HepG2 (cell line): ENCODE measurements around the gene DYSF. TPM values are rescaled to one million over a fixed set of nuclear protein-coding genes. Genes with fewer than 3 reads are reported as not detected.

Experiments used
- CAMTA2 ChIP-seq: sonication (generic); formaldehyde crosslinking; IDR thresholded peaks from 2 replicates; pipeline ENCODE4 v1.4.0; 2020; ENCODE audit warnings: mild to moderate bottlenecking, missing genetic modification reagents, borderline replicate concordance
- CENPT ChIP-seq: sonication (generic); formaldehyde crosslinking; IDR thresholded peaks from 2 replicates; pipeline ENCODE4 v1.8.0; 2022; ENCODE audit warnings: low read depth, mild to moderate bottlenecking, moderate library complexity, missing genetic modification reagents
- CENPX ChIP-seq: sonication (generic); formaldehyde crosslinking; IDR thresholded peaks from 2 replicates; pipeline ENCODE4 v1.9.0; 2021; ENCODE audit warnings: mild to moderate bottlenecking, missing genetic modification reagents, moderate library complexity
- GFI1 ChIP-seq: sonication (generic); formaldehyde crosslinking; IDR thresholded peaks from 2 replicates; pipeline ENCODE4 v1.5.0; 2020; ENCODE audit warnings: missing genetic modification reagents, mild to moderate bottlenecking, borderline replicate concordance
- KDM2A ChIP-seq: sonication (generic); formaldehyde crosslinking; IDR thresholded peaks from 2 replicates; pipeline ENCODE4 v1.4.0; 2020; ENCODE audit warnings: low read depth, missing genetic modification reagents, borderline replicate concordance
- NR2F1 ChIP-seq, 2 experiments: fragments of 450-650 bp in 1 of 2; formaldehyde crosslinking in 1 of 2; IDR thresholded peaks; 2 replicates each; pipeline versions ENCODE4 v1.5.0 to v1.6.1; 2016 to 2020; ENCODE audit warnings: mild to moderate bottlenecking in 1 of 2, missing compliant biosample characterization in 1 of 2, missing genetic modification reagents in 1 of 2, moderate library complexity in 1 of 2
- RARG ChIP-seq: sonication (generic); formaldehyde crosslinking; IDR thresholded peaks from 2 replicates; pipeline ENCODE4 v1.4.0; 2020; ENCODE audit warnings: low read depth, mild to moderate bottlenecking, missing genetic modification reagents
- REST ChIP-seq, 2 experiments: IDR thresholded peaks; 2 replicates each; pipeline ENCODE4 v1.6.1; 2011 to 2012; ENCODE audit warnings: low read length in 2 of 2, borderline replicate concordance in 1 of 2, low read depth in 1 of 2, mild to moderate bottlenecking in 1 of 2, moderate library complexity in 1 of 2
- ZKSCAN1 ChIP-seq: fragments of 150-350 bp; IDR thresholded peaks from 2 replicates; pipeline ENCODE4 v1.6.1; 2014; ENCODE audit warnings: low read length
- ZNF10 ChIP-seq: sonication (generic); formaldehyde crosslinking; IDR thresholded peaks from 2 replicates; pipeline ENCODE4 v1.4.0; 2020; ENCODE audit warnings: mild to moderate bottlenecking, low read depth, missing genetic modification reagents, borderline replicate concordance
- ZNF672 ChIP-seq: sonication (generic); formaldehyde crosslinking; IDR thresholded peaks from 2 replicates; pipeline ENCODE4 v1.8.1; 2022; ENCODE audit warnings: missing genetic modification reagents
- ZNF770 ChIP-seq: sonication (generic); formaldehyde crosslinking; IDR thresholded peaks from 2 replicates; pipeline ENCODE4 v1.5.0; 2020; ENCODE audit warnings: mild to moderate bottlenecking, missing genetic modification reagents
- ZNF782 ChIP-seq: sonication (generic); formaldehyde crosslinking; IDR thresholded peaks from 2 replicates; pipeline ENCODE4 v1.4.0; 2020; ENCODE audit warnings: missing genetic modification reagents, mild to moderate bottlenecking, borderline replicate concordance
- ZNF839 ChIP-seq: sonication (generic); formaldehyde crosslinking; IDR thresholded peaks from 2 replicates; pipeline ENCODE4 v1.4.0; 2020; ENCODE audit warnings: missing genetic modification reagents, mild to moderate bottlenecking, borderline replicate concordance
- polyA plus RNA-seq, 8 experiments: library from polyadenylated mRNA; depleted of rRNA in 3 of 8; stranded (reverse) in 7 of 8; unstranded in 1 of 8; fragments of >200 nt; fragmentation: Illumina TruSeq in 4 of 8; extraction: Trizol in 4 of 8; gene quantifications; 2 replicates each; pipeline versions ENCODE4 v1.2.1 to v1.2.3, GENCODE V29; 2011 to 2016; ENCODE audit warnings: low read depth in 4 of 8, missing spikeins in 1 of 8, mixed read lengths in 1 of 8; ENCODE audit not compliant: insufficient read depth in 1 of 8
- total RNA-seq, 5 experiments: library from RNA; depleted of rRNA; stranded (reverse); fragments of >200 nt; fragmentation: Illumina TruSeq; extraction: Trizol; gene quantifications; 2 replicates each; pipeline ENCODE4 v1.2.3, GENCODE V29; 2016; ENCODE audit warnings: low read depth in 1 of 5
- TF ChIP-seq, protein P1 (sequence below): sonication (generic); formaldehyde crosslinking; IDR thresholded peaks from 2 replicates; pipeline ENCODE4 v1.5.1; 2020; ENCODE audit warnings: mild to moderate bottlenecking, moderate library complexity, missing genetic modification reagents
- TF ChIP-seq, protein P2 (sequence below): sonication (generic); formaldehyde crosslinking; IDR thresholded peaks from 2 replicates; pipeline ENCODE4 v1.4.0; 2020; ENCODE audit warnings: missing genetic modification reagents; ENCODE audit errors: not compliant biosample characterization
- TF ChIP-seq, protein P3 (sequence below): IDR thresholded peaks from 2 replicates; pipeline ENCODE4 v1.6.1; 2018; ENCODE audit warnings: missing genetic modification reagents, mild to moderate bottlenecking, missing compliant biosample characterization
- TF ChIP-seq, protein P4 (sequence below): sonication (generic); formaldehyde crosslinking; conservative IDR thresholded peaks from 2 replicates; pipeline ENCODE4 v1.4.0; 2020; ENCODE audit warnings: missing genetic modification reagents

DYSF gene
- total and polyA plus RNA-seq, 2 of the 13 experiments (the other 11 are each of a cell fraction or from before 2014, with no cell fraction given), result 0.15 to 2.4 TPM

DNA sequence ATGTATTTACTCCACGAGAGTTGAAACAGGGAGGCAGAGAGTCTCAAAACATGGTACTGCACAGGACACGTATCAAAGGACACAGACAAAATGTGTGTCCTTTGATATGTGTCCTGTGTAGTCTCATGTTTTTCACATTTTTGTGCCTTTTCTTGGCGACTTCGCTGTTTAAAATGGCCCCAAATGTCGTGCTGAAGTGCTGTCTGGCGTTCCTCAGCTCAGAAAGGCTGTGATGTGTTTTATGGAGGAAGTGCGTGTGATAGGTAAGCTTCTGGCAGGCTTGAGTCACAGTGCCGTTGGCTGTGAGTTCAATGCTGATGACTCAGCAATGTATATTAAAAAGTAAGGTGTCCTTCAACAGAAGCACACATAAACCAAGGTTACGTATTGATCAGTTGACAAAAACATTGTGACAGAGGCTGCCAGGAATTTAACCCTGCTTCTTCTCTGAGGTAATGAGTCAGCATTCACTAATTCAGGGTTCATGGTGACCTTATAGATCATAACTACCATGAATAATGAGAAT, 78.2 kb downstream of the DYSF start (continued):
- no peak for TF ChIP-seq GFI1 (CRISPR knock-in tag)
- TF ChIP-seq, protein P1, sequence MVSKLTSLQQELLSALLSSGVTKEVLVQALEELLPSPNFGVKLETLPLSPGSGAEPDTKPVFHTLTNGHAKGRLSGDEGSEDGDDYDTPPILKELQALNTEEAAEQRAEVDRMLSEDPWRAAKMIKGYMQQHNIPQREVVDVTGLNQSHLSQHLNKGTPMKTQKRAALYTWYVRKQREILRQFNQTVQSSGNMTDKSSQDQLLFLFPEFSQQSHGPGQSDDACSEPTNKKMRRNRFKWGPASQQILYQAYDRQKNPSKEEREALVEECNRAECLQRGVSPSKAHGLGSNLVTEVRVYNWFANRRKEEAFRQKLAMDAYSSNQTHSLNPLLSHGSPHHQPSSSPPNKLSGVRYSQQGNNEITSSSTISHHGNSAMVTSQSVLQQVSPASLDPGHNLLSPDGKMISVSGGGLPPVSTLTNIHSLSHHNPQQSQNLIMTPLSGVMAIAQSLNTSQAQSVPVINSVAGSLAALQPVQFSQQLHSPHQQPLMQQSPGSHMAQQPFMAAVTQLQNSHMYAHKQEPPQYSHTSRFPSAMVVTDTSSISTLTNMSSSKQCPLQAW (CRISPR knock-in tag), result peak; percentile 65; the same call in 1 of the 2 replicates
- no peak for TF ChIP-seq CENPT
- TF ChIP-seq ZNF10 (CRISPR knock-in tag), result no peak
- no peak for TF ChIP-seq ZNF782
- TF ChIP-seq ZKSCAN1, result peak; percentile 46; the same call in 1 of the 2 replicates
- TF ChIP-seq REST (IDR thresholded peaks at IDR 0.05; ENCODE audit: borderline replicate concordance in 1 of 2, low read depth in 1 of 2, low read length in 2 of 2), result no peak
- no peak for TF ChIP-seq CENPX (CRISPR knock-in tag)
- TF ChIP-seq ZNF770 (CRISPR knock-in tag), result no peak
- TF ChIP-seq, protein P2, sequence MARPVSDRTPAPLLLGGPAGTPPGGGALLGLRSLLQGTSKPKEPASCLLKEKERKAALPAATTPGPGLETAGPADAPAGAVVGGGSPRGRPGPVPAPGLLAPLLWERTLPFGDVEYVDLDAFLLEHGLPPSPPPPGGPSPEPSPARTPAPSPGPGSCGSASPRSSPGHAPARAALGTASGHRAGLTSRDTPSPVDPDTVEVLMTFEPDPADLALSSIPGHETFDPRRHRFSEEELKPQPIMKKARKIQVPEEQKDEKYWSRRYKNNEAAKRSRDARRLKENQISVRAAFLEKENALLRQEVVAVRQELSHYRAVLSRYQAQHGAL, result no peak
- TF ChIP-seq ZNF839 (CRISPR knock-in tag), result no peak
- no peak for TF ChIP-seq RARG
- TF ChIP-seq ZNF672, result no peak
- no peak for TF ChIP-seq CAMTA2
- peak; percentile 52 to 76; a peak in 3 of 4 replicates for TF ChIP-seq NR2F1 (CRISPR knock-in tag; IDR thresholded peaks at IDR 0.05)
- TF ChIP-seq, protein P3, sequence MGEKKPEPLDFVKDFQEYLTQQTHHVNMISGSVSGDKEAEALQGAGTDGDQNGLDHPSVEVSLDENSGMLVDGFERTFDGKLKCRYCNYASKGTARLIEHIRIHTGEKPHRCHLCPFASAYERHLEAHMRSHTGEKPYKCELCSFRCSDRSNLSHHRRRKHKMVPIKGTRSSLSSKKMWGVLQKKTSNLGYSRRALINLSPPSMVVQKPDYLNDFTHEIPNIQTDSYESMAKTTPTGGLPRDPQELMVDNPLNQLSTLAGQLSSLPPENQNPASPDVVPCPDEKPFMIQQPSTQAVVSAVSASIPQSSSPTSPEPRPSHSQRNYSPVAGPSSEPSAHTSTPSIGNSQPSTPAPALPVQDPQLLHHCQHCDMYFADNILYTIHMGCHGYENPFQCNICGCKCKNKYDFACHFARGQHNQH (CRISPR knock-in tag), result peak; percentile 55; the same call in 1 of the 2 replicates
- TF ChIP-seq, protein P4, sequence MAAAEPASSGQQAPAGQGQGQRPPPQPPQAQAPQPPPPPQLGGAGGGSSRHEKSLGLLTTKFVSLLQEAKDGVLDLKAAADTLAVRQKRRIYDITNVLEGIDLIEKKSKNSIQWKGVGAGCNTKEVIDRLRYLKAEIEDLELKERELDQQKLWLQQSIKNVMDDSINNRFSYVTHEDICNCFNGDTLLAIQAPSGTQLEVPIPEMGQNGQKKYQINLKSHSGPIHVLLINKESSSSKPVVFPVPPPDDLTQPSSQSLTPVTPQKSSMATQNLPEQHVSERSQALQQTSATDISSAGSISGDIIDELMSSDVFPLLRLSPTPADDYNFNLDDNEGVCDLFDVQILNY (CRISPR knock-in tag), result no peak
- peak; percentile 55; the same call in 1 of the 2 replicates for TF ChIP-seq KDM2A (CRISPR knock-in tag)
